Heart left ventricle (tissue), 13 donors: ENCODE measurements around the gene MBD3.

ENCODE experiments used
- CTCF ChIP-seq, 12 donors: fragments of 200-600 bp; sonication (generic) in 4 of 12; IDR thresholded peaks; one replicate each; pipeline versions ENCODE4 v1.5.0 to v1.8.0; 2018 to 2022; ENCODE audit warnings: antibody characterized with exemption in 12 of 12, mild to moderate bottlenecking in 5 of 12
- POLR2A ChIP-seq, 2 donors: fragments of 450-650 bp; IDR thresholded peaks; one replicate each; pipeline ENCODE4 v1.6.1; 2017; ENCODE audit warnings: antibody characterized with exemption in 2 of 2, mild to moderate bottlenecking in 2 of 2, moderate library complexity in 2 of 2
- donor health status: ischemic (EF 13 %, LVEDD 7.1; RV severe dilation, severe dysfunction).
- donor health status: DM: no; HTN: yes; CAD: no.
- donor health status: DM: no; HTN: no; CAD: no.
- donor health status: ischemic (EF 25% LVEDD 6.9; RV normal size, moderate dysfunction).
- donor health status: ischemic (EF 25% LVEDD 5.7; RV mildly dilated, moderate dysfunction).
- donor health status: ischemic (EF 35%, LVEDD 5.7; RV mildly dilated, moderate dysfunction).
- donor health status: nonischemic (EF 11% LVEDD 7.7; RV severe dilation, severe dysfunction).
- donor health status: DM: yes; HTN: yes; CAD: no.
- donor health status: PGD.
- donor health status: ischemic (EF 29% LVEDD 5.4; RV normal size, mild dysfunction).
- donor health status: nonischemic (EF 23%, LVEDD 6.1; RV moderate dilation, normal function).

DNA sequence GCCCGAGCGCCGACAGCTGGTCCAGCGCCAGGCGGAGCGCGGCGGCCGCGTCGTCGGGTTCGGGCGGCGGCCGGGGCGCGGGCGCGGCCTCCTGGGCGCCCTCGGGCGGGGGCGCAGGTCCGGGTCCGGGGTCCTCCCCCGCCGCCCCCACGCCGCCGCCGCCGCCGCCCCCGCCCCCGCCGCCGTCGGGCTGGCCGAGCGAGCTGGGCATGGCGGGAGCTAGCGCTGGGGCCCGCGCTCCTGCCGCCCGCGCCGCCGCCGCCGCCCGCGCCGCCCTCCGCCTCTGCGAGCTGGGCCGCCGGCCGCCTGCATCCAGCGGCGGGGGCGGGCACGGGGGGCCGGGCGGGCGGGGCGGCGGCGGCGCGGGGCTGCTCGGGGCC is 24.8 kb downstream of the MBD3 start:
- TF ChIP-seq CTCF (IDR thresholded peaks at IDR 0.05): no peak
- no peak for TF ChIP-seq POLR2A (IDR thresholded peaks at IDR 0.05)
